Measurements from ENCODE around the gene LMF1. TPM values are rescaled to one million over a fixed set of nuclear protein-coding genes. Genes with fewer than 3 reads are reported as not detected.

LMF1 gene
- total RNA-seq, 1 donor from 2014 or later = 16.0 TPM

GRCh38 chr16:878886-879285 is 91.9 kb downstream of the LMF1 start:
- TF ChIP-seq, protein P1, sequence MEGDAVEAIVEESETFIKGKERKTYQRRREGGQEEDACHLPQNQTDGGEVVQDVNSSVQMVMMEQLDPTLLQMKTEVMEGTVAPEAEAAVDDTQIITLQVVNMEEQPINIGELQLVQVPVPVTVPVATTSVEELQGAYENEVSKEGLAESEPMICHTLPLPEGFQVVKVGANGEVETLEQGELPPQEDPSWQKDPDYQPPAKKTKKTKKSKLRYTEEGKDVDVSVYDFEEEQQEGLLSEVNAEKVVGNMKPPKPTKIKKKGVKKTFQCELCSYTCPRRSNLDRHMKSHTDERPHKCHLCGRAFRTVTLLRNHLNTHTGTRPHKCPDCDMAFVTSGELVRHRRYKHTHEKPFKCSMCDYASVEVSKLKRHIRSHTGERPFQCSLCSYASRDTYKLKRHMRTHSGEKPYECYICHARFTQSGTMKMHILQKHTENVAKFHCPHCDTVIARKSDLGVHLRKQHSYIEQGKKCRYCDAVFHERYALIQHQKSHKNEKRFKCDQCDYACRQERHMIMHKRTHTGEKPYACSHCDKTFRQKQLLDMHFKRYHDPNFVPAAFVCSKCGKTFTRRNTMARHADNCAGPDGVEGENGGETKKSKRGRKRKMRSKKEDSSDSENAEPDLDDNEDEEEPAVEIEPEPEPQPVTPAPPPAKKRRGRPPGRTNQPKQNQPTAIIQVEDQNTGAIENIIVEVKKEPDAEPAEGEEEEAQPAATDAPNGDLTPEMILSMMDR (conservative IDR thresholded peaks at IDR 0.05) = no peak
- H3K9me3 Mint-ChIP-seq = no peaks in the 10 kb centered on the region
- H3K27ac Mint-ChIP-seq (ENCODE audit: unreplicated experiment) = no peak overlapping the region
- DNase-seq (ENCODE audit: low read depth, low spot score) = no peak
- H3K4me3 Mint-ChIP-seq = no peak overlapping the region
- peaks cover 9% of the 10 kb centered on the region for H3K4me1 Mint-ChIP-seq
- H3K27me3 Mint-ChIP-seq (ENCODE audit: low read depth) = no peaks in the 10 kb centered on the region
- peaks cover 2% of the 10 kb centered on the region for H3K36me3 Mint-ChIP-seq (ENCODE audit: low read depth)

DNA sequence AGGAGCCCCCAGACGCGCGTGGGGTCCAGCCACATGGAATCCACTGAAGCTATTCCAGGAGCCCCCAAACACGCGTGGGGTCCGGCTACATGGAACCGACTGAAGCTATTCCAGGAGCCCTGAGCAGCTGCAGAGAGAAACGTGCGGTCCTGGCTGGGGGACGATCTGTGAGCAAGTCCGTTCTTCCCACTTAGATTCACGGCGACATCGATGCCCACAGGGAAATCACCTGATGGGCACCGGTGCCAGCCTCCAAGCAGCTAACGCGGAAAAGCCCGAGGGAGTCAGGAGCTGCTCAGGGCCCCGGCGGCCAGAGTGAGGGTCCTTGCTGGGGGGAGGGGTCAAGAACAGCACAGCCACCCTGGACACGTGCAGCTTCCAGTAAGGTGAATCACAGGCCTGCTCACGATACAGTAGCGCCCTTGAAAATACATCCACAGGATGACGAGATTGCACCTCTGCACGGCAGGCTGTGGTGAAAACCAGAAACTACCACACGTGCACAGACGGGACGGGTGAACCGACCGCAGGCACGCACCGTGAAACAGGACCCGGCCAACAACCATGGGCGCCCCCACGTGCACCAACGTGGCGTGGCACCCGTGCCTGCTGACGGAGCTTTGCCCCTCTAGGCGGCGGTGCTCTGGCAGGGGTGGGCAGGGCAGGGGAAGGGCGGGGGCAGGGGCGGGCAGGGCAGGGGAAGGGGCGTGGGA is 92.6 kb downstream of the LMF1 start:
- peaks cover 2% of the 10 kb centered on the region for H3K36me3 Mint-ChIP-seq (ENCODE audit: low read depth)
- H3K4me3 Mint-ChIP-seq = no peak overlapping the region
- no peaks in the 10 kb centered on the region for H3K27me3 Mint-ChIP-seq (ENCODE audit: low read depth)
- TF ChIP-seq, protein P1 (conservative IDR thresholded peaks at IDR 0.05) = no peak
- H3K27ac Mint-ChIP-seq (ENCODE audit: unreplicated experiment) = no peak overlapping the region
- peaks cover 9% of the 10 kb centered on the region for H3K4me1 Mint-ChIP-seq
- no peaks in the 10 kb centered on the region for H3K9me3 Mint-ChIP-seq
- DNase-seq (ENCODE audit: low read depth, low spot score) = no peak

DNA sequence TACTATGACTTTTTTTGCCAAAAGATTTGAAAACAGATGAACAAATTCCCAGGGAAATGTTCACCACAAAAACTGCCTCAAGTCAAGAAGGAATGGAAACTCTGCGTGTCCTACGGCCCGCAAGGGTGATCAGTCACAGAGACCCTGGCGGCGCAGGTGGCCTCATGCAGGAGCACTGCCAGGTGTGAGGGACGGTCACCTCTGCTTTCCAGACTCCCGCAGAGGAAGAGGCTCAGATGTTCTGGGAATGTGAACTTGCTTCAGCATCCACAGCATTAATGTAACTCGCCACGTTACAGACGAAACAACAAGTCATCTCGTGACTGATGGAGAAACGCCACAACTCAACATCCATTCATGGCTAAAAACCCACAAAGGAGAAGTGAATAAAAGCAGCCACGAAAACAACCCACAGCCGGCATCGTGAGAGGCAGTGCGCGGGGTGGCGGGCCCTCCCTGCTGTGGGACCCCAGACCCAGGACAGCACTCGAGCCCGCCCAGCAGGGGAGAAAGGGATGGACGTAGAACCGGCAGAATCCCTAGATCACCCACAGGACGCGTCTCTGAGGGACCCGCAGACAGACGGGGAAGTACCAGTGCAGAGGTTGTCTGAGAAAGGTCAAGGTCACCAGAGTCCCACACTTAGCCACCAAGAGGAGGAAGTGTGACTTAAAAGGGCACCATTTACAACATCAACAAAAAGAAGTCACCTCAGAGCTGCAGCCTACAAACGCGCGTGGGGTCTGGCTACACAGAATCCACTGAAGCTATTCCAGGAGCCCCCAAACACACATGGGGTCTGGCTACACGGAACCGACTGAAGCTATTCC is 93.3 kb downstream of the LMF1 start:
- Mint-ChIP-seq H3K9me3 (no peaks in the 10 kb centered on the region), H3K36me3 (ENCODE audit: low read depth) (peaks cover 2% of the 10 kb centered on the region), H3K4me3 (no peak overlapping the region), H3K4me1 (peaks cover 9% of the 10 kb centered on the region), H3K27ac (ENCODE audit: unreplicated experiment) (no peak overlapping the region), H3K27me3 (ENCODE audit: low read depth) (no peaks in the 10 kb centered on the region)
- no peak for DNase-seq (ENCODE audit: low read depth, low spot score)
- TF ChIP-seq, protein P1 (conservative IDR thresholded peaks at IDR 0.05) = no peak

- TF ChIP-seq, protein P1 (conservative IDR thresholded peaks at IDR 0.05) = no peak
- H3K4me1 Mint-ChIP-seq = peaks cover 9% of the 10 kb centered on the region
- peak overlapping the region; percentile 86 for H3K27ac Mint-ChIP-seq (ENCODE audit: unreplicated experiment)
- H3K36me3 Mint-ChIP-seq (ENCODE audit: low read depth) = peaks cover 2% of the 10 kb centered on the region
- no peak for DNase-seq (ENCODE audit: low read depth, low spot score)
- no peak overlapping the region for H3K4me3 Mint-ChIP-seq
- H3K9me3 Mint-ChIP-seq = no peaks in the 10 kb centered on the region
- H3K27me3 Mint-ChIP-seq (ENCODE audit: low read depth) = no peaks in the 10 kb centered on the region
These were observed 94.1 kb downstream of the LMF1 start for GRCh38 chr16:876523-877241.

DNA sequence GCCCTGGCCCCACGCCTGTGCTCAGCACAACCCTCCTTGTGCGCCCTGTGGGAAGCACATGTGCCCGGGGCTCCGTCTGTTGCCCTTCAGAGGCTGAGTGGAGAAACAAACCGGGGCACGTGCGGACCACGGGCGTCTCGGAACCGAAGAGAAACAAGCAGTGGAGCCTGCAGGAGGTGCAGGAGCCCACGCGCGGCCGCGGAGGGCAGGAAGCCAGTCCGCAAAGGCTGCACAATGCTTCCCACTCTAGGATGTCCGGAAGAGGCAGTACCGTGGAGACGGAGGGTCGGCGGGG is 94.8 kb downstream of the LMF1 start:
- no peak overlapping the region for H3K4me3 Mint-ChIP-seq
- H3K4me1 Mint-ChIP-seq = peaks cover 9% of the 10 kb centered on the region
- DNase-seq (ENCODE audit: low read depth, low spot score) = no peak
- H3K27me3 Mint-ChIP-seq (ENCODE audit: low read depth) = no peaks in the 10 kb centered on the region
- H3K27ac Mint-ChIP-seq (ENCODE audit: unreplicated experiment) = peak overlapping the region; percentile 86
- TF ChIP-seq, protein P1 (conservative IDR thresholded peaks at IDR 0.05) = no peak
- H3K9me3 Mint-ChIP-seq = no peaks in the 10 kb centered on the region
- peaks cover 2% of the 10 kb centered on the region for H3K36me3 Mint-ChIP-seq (ENCODE audit: low read depth)
